Measurements from ENCODE around the gene RAB1B.

Gene RAB1B

GRCh38 chr11:66226101-66226500, 42.3 kb upstream of the RAB1B start:
- no peak overlapping the region for H3K4me3 ChIP-seq (ENCODE audit: low read depth in 1 of 2, low read length in 2 of 2)
- TF ChIP-seq EZH2 (IDR thresholded peaks at IDR 0.05; ENCODE audit: borderline replicate concordance, low read depth, low read length, severe bottlenecking) = no peak
- no peak for TF ChIP-seq CTCF (IDR thresholded peaks at IDR 0.05; ENCODE audit: borderline replicate concordance, extremely low read depth, low read length, poor library complexity, severe bottlenecking)
- H4K20me1 ChIP-seq (ENCODE audit: insufficient read depth, low read length) = no peaks in the 10 kb centered on the region
- peaks cover 10% of the 10 kb centered on the region; the same call in 1 of the 2 replicates for H3K4me1 ChIP-seq (ENCODE audit: insufficient read depth, low read length)
- H2AFZ ChIP-seq (ENCODE audit: low read depth, low read length) = no peak overlapping the region
- ATAC-seq (ENCODE audit: insufficient read depth, low read depth) = no peak
- no peak overlapping the region for H3K4me2 ChIP-seq (ENCODE audit: insufficient read depth, low read length)
- no peak overlapping the region for H3K9ac ChIP-seq (ENCODE audit: low read depth, low read length)
- H3K79me2 ChIP-seq (ENCODE audit: insufficient read depth, low read length) = no peaks in the 10 kb centered on the region
- H3K9me3 ChIP-seq (ENCODE audit: insufficient read depth, low read length, severe bottlenecking) = no peaks in the 10 kb centered on the region
- 0 out of 2 replicates have a peak, but pooled peaks cover 1% of the 10 kb centered on the region for H3K36me3 ChIP-seq (ENCODE audit: insufficient read depth, low read length)
- H3K27me3 ChIP-seq (ENCODE audit: insufficient read depth, low read length, poor library complexity) = no peaks in the 10 kb centered on the region
- H3K27ac ChIP-seq (ENCODE audit: low read length) = no peak overlapping the region
- DNase-seq = no peak

GRCh38 chr11:66227700-66228099, 40.7 kb upstream of the RAB1B start:
- H3K4me2 ChIP-seq (ENCODE audit: insufficient read depth, low read length) = no peak overlapping the region
- H3K9me3 ChIP-seq (ENCODE audit: insufficient read depth, low read length, severe bottlenecking) = no peaks in the 10 kb centered on the region
- no peak for DNase-seq
- no peak overlapping the region for H3K4me3 ChIP-seq (ENCODE audit: low read depth in 1 of 2, low read length in 2 of 2)
- no peak overlapping the region for H3K27ac ChIP-seq (ENCODE audit: low read length)
- peaks cover 7% of the 10 kb centered on the region for H3K36me3 ChIP-seq (ENCODE audit: insufficient read depth, low read length)
- peaks cover 6% of the 10 kb centered on the region; the same call in 1 of the 2 replicates for H3K4me1 ChIP-seq (ENCODE audit: insufficient read depth, low read length)
- H4K20me1 ChIP-seq (ENCODE audit: insufficient read depth, low read length) = no peaks in the 10 kb centered on the region
- ATAC-seq (ENCODE audit: insufficient read depth, low read depth) = no peak
- H3K79me2 ChIP-seq (ENCODE audit: insufficient read depth, low read length) = no peaks in the 10 kb centered on the region
- H3K9ac ChIP-seq (ENCODE audit: low read depth, low read length) = no peak overlapping the region
- H2AFZ ChIP-seq (ENCODE audit: low read depth, low read length) = no peak overlapping the region
- no peaks in the 10 kb centered on the region for H3K27me3 ChIP-seq (ENCODE audit: insufficient read depth, low read length, poor library complexity)
- TF ChIP-seq EZH2 (IDR thresholded peaks at IDR 0.05; ENCODE audit: borderline replicate concordance, low read depth, low read length, severe bottlenecking) = no peak
- no peak for TF ChIP-seq CTCF (IDR thresholded peaks at IDR 0.05; ENCODE audit: borderline replicate concordance, extremely low read depth, low read length, poor library complexity, severe bottlenecking)

GRCh38 chr11:66228521-66228920, 39.9 kb upstream of the RAB1B start:
- ATAC-seq (ENCODE audit: insufficient read depth, low read depth) (no peak), DNase-seq (no peak)
- Histone ChIP-seq H3K4me2 (ENCODE audit: insufficient read depth, low read length) (no peak overlapping the region), H3K4me1 (ENCODE audit: insufficient read depth, low read length) (no peaks in the 10 kb centered on the region), H4K20me1 (ENCODE audit: insufficient read depth, low read length) (no peaks in the 10 kb centered on the region), H3K27me3 (ENCODE audit: insufficient read depth, low read length, poor library complexity) (no peaks in the 10 kb centered on the region), H3K79me2 (ENCODE audit: insufficient read depth, low read length) (no peaks in the 10 kb centered on the region), H3K27ac (ENCODE audit: low read length) (no peak overlapping the region), H3K9me3 (ENCODE audit: insufficient read depth, low read length, severe bottlenecking) (no peaks in the 10 kb centered on the region), H3K36me3 (ENCODE audit: insufficient read depth, low read length) (peaks cover 15% of the 10 kb centered on the region), H3K9ac (ENCODE audit: low read depth, low read length) (no peak overlapping the region), H3K4me3 (ENCODE audit: low read depth in 1 of 2, low read length in 2 of 2) (no peak overlapping the region), H2AFZ (ENCODE audit: low read depth, low read length) (no peak overlapping the region)
- TF ChIP-seq EZH2 (IDR thresholded peaks at IDR 0.05; ENCODE audit: borderline replicate concordance, low read depth, low read length, severe bottlenecking) = no peak
- no peak for TF ChIP-seq CTCF (IDR thresholded peaks at IDR 0.05; ENCODE audit: borderline replicate concordance, extremely low read depth, low read length, poor library complexity, severe bottlenecking)

- H3K27ac ChIP-seq (ENCODE audit: low read length) = no peak overlapping the region
- no peak overlapping the region for H3K9ac ChIP-seq (ENCODE audit: low read depth, low read length)
- no peak overlapping the region for H2AFZ ChIP-seq (ENCODE audit: low read depth, low read length)
- no peaks in the 10 kb centered on the region for H4K20me1 ChIP-seq (ENCODE audit: insufficient read depth, low read length)
- peaks cover 23% of the 10 kb centered on the region for H3K36me3 ChIP-seq (ENCODE audit: insufficient read depth, low read length)
- ATAC-seq (ENCODE audit: insufficient read depth, low read depth) (no peak), DNase-seq (no peak)
- H3K4me3 ChIP-seq (ENCODE audit: low read depth in 1 of 2, low read length in 2 of 2) = no peak overlapping the region
- H3K27me3 ChIP-seq (ENCODE audit: insufficient read depth, low read length, poor library complexity) = no peaks in the 10 kb centered on the region
- no peaks in the 10 kb centered on the region for H3K79me2 ChIP-seq (ENCODE audit: insufficient read depth, low read length)
- TF ChIP-seq EZH2 (IDR thresholded peaks at IDR 0.05; ENCODE audit: borderline replicate concordance, low read depth, low read length, severe bottlenecking) (no peak), CTCF (IDR thresholded peaks at IDR 0.05; ENCODE audit: borderline replicate concordance, extremely low read depth, low read length, poor library complexity, severe bottlenecking) (no peak)
- no peaks in the 10 kb centered on the region for H3K4me1 ChIP-seq (ENCODE audit: insufficient read depth, low read length)
- H3K4me2 ChIP-seq (ENCODE audit: insufficient read depth, low read length) = no peak overlapping the region
- H3K9me3 ChIP-seq (ENCODE audit: insufficient read depth, low read length, severe bottlenecking) = no peaks in the 10 kb centered on the region
These were observed 38.3 kb upstream of the RAB1B start for GRCh38 chr11:66230156-66230555.

Data from DND-41 (cell line).